CD4-positive, alpha-beta T cell treated with Interleukin-6 for 4 hours (primary cell): Measurements from ENCODE around the gene PPP1R13B.
"Not testable (repeated sequence)": the region's sequence is repeated elsewhere in the genome, so short reads cannot be mapped to it uniquely, and the experiment has no call there.

ENCODE experiments used
- DNase-seq: peaks from one replicate; pipeline ENCODE4 v3.0.0-alpha.2; 2020; ENCODE audit warnings: mixed read lengths

Gene PPP1R13B

DNA sequence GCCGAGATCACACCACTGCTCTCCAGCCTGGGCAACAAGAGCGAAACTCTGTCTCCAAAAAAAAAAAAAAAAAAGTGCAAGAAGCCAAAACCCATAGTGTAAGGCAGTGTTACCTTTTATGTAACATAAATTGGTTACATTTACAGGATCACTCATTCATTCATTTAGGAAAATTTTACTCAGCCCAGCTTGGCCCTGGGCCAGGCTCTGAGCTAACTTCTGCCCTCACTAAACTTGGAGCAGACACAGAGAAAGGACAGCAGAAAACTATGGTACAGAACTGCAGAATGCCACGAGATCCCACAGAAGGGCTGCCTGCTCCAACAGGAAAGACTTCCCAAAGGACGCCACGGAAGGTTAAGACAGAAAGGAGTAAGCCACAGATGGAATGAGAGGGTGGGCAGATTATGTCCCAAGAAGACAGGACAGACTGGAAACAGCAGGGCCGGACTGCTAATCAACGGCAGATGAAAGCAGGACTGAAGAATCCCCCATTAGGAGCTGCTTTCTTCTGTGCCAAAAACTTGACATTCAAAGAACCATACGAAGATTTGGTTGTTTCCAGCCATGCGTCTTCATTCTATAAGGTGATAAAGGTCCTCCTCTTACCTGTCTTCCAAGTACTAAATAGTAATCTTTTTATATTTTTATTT lies 18.9 kb downstream of the PPP1R13B start:
- DNase-seq, result no peak

DNA sequence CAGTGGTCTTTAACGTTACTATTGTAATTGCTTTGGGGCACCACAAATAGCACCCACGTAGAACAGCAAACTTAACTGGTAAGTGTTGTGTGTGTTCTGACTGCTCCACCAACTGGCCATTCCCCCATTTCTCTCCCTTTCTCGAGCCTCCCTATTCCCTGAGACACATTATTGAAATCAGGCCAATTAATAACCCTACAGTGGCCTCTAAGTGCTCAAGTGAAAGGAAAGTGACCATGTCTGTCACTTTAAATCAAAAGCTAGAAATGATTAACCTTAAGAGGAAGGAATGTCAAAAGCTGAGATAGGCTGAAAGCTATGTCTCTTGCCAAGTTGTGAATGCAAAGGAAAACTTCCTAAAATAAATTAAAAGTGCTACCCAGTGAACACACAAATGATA lies 22.3 kb downstream of the PPP1R13B start:
- DNase-seq, result no peak

DNA sequence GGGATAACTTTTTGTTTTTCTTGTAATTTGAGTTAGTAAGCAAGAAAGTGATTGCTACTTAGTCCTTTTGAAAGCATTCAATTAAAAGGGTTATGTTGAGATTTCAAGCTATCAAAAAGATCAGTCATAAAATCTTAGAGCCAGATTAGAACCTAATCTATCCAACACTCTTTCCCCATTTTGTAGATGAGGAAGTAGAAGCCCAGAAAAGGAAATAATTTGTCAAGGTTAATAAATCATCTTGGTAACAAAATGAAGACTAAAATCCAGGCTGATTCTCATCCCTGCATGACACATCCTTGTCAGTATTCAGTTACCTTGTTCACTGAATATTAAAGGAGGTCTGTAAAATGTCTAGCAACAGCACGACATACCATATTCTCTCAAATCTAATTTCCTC lies 26.5 kb downstream of the PPP1R13B start:
- DNase-seq, result no peak

DNA sequence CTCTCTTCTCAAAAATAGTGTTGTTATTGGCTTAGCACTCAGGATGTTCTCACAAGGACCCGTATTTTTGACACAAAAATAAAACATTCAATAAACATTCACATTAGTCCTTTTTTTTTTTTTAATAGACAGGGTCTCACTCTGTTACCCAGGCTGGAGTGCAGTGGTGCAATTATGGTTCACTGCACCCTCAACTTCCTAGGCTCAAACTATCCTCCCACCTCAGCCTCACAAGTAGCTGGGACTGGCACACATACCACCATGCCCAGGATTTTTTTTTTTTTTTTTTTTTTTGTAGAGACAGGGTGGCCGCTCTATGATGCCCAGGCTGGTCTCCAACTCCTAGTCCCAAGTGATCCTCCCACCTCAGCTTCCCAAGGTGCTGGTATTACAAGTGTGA lies 27.0 kb downstream of the PPP1R13B start:
- DNase-seq, result no peak

DNA sequence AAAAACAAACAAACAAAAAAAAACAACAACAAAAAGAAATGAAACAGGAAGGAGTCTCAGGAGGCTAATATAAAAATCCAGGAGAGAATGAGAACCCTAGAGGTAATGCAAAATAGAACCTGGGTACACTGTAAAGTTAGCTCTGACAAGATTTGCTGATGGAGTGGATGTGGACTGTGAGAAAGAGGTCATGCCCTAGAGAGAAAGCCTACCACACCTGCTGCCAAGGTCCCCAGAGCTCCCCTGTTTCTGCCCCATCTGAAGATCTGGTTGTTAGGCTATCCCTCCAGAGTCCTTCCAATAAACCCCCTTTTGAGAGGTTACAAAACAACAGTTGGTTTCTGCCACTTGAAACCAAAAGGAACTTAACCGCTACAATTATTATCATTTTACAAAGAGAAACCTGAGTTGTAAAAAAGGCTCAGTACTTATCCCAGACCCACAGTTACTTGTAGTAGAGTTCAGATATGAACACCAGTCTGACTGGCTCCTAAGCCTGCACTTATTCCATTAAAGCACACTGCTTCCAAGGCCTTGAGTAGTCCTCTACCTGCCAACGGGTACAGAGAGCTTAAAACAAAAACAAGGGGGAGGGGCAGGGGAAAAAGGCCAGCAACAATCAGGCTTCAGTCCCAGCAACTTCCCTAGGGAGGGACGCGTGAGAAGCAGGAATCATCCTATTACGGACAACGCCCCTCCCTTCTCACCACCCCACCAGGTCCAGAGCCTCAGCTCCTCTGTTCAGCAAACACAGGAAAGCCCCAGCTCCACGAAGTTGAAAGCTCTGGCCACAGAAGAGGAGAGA lies 27.7 kb downstream of the PPP1R13B start:
- DNase-seq, result no peak

DNA sequence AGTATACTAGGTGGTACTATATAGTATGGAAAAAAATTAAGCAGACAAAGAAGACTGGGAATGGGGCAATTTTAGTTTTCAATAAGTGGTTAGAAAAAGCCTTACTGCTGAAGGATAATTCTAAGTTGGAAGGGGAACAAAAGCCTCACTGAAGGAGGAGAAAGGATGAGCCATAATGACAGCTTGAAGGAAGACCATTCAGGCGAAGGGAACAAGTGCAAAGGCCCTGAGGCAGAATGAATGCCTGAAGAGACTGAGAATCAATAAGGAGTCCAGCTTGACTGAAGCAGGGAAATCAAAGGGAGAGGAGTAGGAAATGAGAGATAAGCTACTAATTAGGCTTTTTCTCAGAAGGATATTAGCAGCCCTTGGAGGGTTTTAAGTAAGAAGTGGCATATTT lies 28.5 kb downstream of the PPP1R13B start:
- DNase-seq, result no peak

DNA sequence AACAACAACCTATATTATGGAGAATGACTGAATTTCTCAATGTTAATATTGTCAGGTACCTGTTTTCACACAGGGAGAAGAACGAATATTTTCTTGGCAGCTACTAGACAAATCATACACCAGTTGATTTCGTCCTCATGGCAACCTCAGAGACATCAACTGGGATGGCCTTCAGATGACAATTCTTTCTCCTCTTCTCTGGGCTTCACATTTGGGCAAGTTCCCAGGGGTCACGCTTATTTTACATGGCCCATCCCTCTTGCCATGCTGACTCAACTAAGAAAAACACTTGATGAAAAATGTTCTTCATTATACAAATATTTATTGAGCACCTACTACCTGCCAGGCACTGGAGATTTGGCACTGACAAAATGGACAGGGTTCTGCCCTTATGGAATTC lies 29.0 kb downstream of the PPP1R13B start:
- DNase-seq, result no peak

DNA sequence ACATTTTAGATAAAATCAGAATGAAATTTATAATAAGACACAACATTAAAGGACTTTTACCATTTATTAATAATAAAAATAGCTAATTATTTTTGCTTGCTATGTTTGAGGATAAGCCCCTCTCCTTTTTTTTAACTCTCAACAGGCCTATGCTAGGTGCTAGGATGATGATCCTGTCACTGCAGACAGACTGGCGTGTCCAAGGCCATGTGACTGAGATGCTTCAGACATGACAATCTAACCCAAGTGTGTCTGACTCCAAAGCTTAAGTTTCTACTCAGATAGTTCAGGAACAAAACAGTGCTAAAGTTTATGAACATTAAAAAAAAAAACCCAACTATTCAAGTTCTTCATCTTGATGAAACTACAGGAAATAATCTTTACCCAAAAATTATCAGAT lies 29.8 kb downstream of the PPP1R13B start:
- no peak for DNase-seq

DNA sequence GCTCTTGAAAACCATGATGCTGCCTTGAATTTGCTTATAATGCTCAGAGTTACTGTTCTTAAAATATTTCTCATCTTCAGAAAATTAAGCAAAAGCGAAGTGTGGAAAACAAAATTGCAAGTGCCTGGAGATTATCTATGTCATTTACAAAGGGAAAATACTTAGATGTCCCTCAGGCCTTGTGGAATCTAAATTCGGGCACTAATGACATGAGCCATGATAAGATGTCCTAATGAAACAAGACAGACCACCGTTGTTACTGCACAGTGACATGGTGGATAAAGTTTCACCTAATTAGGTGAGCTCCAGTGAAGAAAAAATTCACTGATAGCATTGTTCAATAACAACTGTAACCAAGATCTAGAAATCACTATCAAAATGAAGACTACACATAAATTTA lies 30.4 kb downstream of the PPP1R13B start:
- no peak for DNase-seq

DNA sequence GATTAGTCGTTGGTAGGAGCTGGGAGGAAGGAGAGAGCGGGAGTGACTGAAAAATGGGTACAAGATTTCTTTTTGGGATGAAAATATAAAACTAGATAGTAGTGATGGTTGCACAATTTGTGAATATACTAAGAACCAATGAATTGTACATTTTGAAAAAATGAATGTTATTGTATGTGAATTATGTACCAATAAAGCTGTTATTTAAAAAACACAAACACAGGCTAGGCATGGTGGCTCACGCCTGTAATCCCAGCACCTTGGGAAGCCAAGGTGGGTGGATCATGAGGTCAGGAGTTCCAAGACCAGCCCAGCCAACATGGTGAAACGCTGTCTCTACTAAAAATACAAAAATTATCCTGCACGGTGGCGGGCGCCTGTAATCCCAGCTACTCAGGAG lies 32.1 kb downstream of the PPP1R13B start:
- no peak for DNase-seq

DNA sequence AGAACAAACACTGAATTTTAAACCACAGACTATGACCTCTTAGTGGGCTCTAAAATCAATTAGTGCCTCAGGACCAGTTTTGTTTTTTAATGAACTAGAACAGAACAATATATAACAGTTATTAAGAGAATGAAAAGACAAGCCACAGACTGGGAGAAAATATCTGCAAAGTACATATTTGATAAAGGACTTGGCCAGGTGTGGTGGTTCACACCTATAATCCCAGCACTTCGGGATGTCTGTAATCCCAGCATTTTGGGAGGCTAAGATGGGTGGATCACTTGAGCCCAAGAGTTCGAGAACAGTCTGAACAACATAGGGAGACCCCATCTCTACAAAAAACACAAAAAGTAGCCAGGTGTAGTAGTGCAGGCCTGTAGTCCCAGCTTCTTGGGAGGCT lies 36.2 kb downstream of the PPP1R13B start:
- DNase-seq, result no peak

DNA sequence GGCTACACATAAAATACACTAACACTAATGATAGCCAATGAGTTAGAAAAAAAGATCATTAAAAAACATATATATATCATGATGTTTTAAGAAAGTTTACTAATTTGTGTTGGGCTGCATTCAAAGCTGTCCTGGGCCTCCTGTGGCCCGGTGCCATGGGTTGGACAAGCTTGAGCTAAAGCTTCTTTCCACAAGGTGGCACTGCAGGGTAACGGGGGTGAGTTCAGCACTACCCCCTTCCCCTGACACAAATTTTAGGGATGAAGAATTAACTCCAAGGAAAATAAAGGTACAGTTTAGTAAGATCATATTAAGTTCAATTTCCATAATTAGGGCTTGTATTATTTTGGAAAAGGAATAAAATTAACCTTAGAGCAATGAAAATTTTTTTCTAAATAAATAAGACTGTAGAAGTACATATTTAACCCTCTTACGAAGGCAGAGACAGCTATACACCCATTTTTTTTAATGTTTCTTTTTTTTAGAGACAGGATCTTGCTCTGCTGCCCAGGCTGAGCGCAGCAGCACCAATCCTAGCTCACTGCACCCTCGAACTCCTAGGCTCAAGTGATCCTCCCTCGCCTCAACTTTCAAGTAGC lies 38.9 kb downstream of the PPP1R13B start:
- peak; percentile 78 for DNase-seq

DNA sequence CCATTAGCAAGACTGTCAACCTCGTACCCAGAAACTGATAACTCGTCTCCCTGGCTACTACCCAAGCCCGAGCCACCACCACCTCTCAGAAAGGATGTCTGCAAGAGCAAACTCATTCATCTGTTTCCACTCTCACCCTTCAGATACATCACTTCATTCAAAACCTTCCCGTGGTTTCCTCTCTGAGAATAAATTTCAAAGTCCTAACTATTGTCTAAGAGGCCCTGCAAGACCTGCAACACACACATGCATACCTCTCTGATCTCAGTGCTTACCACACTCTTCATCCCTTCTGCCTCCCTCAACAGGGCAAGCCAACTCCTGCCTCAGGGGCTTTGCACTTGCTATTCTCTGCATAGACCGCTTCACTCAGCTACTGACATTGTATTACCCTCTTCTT lies 40.6 kb downstream of the PPP1R13B start:
- DNase-seq, result no peak

DNA sequence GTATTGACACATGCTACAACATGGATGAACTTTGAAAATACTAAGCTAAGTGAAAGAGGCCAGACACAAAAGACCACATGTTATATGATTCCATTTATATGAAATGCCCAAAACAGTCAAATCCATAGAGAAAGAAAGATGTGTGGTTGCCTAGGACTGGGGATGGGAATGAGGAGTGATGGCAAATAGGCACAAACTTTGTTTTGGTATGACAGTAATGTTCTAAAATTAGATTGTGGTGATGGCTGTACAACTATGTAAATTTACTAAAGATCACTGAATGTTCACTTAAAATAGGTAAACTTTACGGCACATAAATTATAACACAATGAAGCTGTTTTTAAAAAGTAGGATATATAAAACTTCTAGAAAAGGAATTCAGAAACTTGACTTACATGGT lies 41.7 kb downstream of the PPP1R13B start:
- DNase-seq, result no peak

DNA sequence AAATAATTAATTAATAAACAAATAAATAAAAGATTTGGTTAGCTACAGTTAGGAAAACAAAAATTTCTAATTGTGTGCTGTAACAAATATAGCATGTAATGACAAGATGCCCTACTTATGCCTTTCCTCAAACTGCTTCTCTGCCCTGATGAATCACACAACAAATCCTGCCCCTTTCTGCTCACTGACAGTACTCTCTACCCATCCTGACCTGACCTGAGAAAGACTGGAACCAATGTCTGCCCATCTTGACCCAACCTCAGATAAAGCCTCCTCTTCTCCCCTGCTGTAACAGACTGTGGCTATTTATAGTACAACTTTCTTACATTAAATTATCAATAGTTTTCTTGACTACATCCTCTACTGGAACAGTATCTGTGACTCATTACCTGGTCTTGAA lies 43.7 kb downstream of the PPP1R13B start:
- no peak for DNase-seq

DNA sequence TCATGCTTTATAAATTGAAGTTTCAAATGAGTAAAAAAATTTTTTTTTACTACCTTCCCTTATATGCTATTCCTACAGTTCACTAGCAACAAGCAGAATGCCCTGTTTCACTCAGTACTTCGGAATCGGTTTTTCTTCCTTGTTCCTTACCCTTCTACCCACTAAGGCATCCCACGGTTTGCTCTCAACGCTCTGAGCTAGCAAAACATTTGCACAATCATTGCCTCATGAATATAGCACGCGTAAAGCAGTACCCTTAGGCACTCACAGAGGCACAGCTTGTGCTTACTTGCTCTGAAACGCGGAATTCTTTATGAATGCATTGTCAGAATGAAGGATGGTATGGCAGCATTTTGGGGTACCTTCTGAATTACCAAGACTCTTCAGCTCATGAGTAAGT lies 45.0 kb downstream of the PPP1R13B start:
- no peak for DNase-seq

DNA sequence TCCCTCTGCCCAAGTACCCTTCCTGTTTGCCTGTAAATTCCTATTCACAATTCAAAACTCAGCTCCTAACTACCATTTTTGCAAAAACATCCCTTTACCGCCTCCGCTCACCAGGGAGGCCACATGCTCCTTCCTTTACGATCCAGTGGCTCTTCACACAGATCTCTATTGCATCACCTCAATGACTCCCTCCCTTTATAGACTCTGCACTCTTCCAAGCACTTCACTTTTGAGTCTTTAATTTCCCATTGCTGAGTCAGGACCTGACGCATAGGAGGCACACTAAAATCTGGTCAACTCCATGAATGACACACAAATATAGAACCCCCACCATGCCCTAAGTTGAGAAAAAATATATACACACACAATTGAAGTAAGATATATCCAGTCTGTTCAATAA lies 45.9 kb downstream of the PPP1R13B start:
- no peak for DNase-seq

DNA sequence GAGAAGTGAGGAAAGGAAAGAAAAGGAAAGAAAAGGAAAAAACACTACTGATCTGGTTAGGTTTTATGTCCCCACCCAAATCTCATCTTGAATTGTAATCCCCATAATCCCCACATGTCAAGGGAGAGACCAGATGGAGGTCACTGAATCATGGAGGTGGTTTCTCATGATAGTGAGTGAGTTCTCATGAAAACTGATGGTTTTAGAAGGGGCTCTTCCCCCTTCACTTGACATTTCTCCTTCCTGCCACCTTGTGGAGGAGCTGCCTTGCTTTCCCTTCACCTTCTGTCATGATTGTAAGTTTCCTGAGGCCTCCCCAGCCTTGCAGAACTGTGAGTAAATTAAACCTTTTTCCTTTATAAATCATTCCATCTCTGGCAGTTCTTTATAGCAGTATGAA lies 54.2 kb downstream of the PPP1R13B start:
- not testable (repeated sequence) for DNase-seq

DNA sequence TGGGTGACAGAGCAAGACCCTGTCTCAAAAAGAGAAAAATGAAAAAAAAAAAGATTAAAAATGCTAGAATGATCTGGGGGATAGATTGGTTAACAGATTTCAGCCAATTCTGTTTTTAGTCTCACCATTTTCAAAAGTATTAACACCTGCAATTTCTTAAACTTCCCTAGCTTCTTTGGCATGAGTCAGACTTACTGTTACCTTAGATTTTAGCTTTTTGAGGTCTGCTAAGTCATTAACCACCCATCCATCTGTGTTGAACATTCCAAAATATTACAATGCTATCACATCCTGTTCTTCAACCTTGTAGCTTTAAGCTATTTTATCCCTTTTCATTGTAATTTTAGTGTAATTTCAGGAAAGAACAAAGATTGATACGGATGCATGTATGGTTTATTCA lies 59.3 kb downstream of the PPP1R13B start:
- no peak for DNase-seq

DNA sequence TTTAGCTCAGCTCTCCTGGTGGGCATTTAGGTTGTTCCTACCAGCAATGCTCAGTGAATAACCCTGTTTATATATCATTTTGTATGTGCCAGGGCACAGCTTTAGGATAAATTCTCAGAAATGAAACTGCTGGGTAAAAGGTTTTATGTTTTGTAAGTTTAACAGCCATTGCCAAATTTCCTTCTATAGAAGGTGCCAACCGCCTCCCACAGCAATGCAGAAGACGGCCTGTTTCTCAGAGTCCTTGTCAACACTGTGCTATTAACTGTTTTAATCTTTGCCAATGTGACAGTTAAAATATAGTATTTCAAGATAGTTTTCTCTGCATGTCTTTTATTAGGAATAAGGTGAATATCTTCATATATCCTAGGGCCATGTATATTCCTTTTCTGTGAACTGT lies 65.0 kb downstream of the PPP1R13B start:
- DNase-seq, result no peak

DNA sequence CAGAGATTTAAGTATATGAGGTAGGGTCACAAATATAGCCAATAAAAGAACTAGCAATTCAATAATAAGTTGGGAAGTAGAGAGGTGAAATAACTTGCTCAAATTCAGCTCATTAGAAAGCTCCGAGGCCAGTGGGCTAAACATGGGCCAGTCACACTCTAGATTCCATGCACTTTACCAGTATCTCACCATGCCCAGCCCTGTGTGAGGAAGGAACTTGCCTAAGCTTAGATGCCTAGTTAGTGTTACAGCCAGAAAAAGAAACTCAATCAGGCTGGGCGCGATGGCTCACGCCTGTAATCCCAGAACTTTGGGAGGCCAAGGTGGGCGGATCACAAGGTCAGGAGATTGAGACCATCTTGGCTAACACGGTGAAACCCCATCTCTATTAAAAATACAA lies 71.1 kb downstream of the PPP1R13B start:
- not testable (repeated sequence) for DNase-seq

DNA sequence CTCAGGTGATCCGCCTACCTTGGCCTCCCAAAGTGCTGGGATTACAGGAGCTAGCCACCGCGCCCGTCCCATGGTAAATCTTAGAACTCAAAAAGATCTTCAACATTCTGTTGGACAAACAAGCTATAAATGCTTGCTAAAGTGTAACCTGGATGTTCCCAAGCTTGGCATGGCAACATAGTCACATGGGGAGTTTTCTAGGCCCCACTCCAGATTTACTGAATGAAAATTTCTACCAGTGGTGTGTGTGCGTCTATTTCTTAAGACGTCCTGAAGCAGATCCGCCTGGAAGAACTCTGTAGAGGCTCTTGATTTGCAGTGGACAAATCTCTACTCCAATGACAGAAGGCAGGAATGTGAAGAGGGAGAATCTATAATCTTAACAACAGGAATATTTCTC lies 71.9 kb downstream of the PPP1R13B start:
- no peak for DNase-seq

DNA sequence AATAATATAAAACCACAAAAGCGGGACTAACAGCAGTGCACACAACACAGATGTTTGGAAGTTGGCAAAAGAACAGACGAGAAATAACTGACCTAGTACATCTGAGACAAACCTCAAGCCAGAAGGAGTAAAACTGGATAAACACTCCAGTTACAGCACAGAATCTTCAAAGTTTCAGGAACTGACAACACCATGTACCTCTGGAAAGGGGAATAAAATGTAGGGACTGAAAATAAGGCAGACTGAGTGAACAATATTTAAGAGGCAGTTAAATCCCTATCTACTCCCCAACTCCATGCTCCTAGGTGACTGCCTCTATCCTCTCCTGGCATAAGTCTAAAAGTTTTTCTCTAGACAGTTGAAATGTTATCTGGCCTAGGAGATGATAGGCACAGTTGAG lies 73.9 kb downstream of the PPP1R13B start:
- no peak for DNase-seq

DNA sequence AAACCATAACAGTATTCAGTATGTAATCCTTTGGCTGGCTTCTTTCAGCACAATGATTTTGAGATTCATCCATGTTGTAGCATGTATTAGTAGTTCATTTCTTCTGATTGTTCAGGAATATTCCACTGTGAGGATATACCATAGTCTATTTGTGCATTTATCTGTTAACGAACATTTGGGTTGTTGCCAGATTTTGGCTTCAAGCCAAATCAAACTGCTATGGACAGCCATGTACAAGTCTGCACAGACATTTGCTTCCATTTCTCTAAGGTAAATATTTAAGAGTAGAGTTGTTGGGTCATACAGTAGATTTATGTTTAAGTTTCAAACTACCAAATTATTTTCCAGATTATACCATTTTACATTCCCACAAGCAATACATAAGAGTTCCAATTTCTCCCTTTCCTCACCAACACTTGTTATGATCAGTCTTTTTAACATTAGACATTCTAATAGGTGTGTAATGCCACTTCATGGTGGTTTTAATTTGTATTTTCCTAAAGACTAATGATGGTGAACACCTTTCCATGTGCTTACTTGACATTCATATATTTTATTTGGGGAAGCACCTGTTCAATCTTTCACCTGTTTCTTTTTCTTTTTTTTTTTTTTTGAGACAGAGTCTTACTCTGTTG lies 75.2 kb downstream of the PPP1R13B start:
- no peak for DNase-seq
